GOT3 (cell line): ENCODE results near the gene SMIM13.
A peak's percentile ranks its signal among the peaks of the same experiment; 100 is the strongest.

Experiments used
- DNase-seq: peaks from one replicate; lab custom pipeline; 2025; ENCODE audit warnings: mixed read lengths; lab: John Stamatoyannopoulos, UW

The SMIM13 gene

GRCh38 chr6:11153447-11153846 lies 59.8 kb downstream of the SMIM13 start:
- DNase-seq = no peak

- no peak for DNase-seq
Observed at GRCh38 chr6:11155589-11155988, 62.0 kb downstream of the SMIM13 start.

- no peak for DNase-seq
Observed at GRCh38 chr6:11160199-11160598, 66.6 kb downstream of the SMIM13 start.

GRCh38 chr6:11161031-11161956 lies 67.7 kb downstream of the SMIM13 start:
- DNase-seq = no peak

GRCh38 chr6:11162262-11162661 lies 68.6 kb downstream of the SMIM13 start:
- no peak for DNase-seq

GRCh38 chr6:11163932-11164331 lies 70.3 kb downstream of the SMIM13 start:
- no peak for DNase-seq

GRCh38 chr6:11164717-11165646 lies 71.3 kb downstream of the SMIM13 start:
- no peak for DNase-seq

GRCh38 chr6:11166948-11167347 lies 73.3 kb downstream of the SMIM13 start:
- DNase-seq = no peak

- DNase-seq = no peak
Observed at GRCh38 chr6:11168091-11168635, 74.5 kb downstream of the SMIM13 start.

GRCh38 chr6:11171952-11172351 lies 78.3 kb downstream of the SMIM13 start:
- DNase-seq = no peak

- DNase-seq = peak; percentile 5
Observed at GRCh38 chr6:11172501-11173327, 79.1 kb downstream of the SMIM13 start.

- DNase-seq = no peak
Observed at GRCh38 chr6:11174242-11174611, 80.6 kb downstream of the SMIM13 start.

- no peak for DNase-seq
Observed at GRCh38 chr6:11177271-11177670, 83.6 kb downstream of the SMIM13 start.

GRCh38 chr6:11179088-11179418 lies 85.4 kb downstream of the SMIM13 start:
- no peak for DNase-seq

- no peak for DNase-seq
Observed at GRCh38 chr6:11179419-11180202, 86.0 kb downstream of the SMIM13 start.

GRCh38 chr6:11181478-11182136 lies 88.0 kb downstream of the SMIM13 start:
- DNase-seq = no peak

GRCh38 chr6:11183761-11184362 lies 90.2 kb downstream of the SMIM13 start:
- no peak for DNase-seq

GRCh38 chr6:11185204-11185842 lies 91.7 kb downstream of the SMIM13 start:
- no peak for DNase-seq

- no peak for DNase-seq
Observed at GRCh38 chr6:11187301-11187700, 93.7 kb downstream of the SMIM13 start.
